ENCODE measurements around the gene SLC20A1.

Gene SLC20A1

DNA sequence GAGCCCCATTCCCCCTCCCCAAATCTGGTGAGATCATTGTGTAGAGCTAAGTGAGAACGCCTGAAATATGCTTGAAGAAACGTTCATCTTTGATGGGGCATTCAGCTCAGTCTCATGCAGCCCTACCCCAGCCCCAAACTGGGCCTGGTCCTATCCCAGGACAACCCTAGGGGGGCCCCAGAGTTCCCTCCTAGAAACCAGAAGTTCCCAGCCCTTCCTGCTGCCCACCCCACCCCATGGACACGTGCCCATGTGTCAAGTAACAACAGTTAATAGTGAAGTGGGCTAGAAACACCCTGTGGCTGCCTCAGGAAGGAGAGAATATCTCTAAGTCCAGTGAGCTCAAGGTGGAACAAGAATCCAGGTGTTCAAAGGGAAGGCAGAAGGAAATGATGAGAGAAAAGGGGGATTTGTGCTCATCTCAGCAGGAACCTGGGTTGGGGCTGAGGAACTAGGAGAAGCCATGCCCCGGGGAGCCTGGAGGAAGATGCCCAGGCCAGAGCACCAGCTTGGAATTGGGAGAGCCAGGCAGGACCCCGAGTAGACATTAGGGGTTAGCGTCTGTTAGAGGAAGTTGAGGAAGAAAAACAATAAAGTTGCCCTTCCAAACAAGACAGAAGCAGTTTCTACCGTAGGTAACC, 20.1 kb upstream of the SLC20A1 start:
- DNase-seq (ENCODE audit: low read depth) = no peak

DNA sequence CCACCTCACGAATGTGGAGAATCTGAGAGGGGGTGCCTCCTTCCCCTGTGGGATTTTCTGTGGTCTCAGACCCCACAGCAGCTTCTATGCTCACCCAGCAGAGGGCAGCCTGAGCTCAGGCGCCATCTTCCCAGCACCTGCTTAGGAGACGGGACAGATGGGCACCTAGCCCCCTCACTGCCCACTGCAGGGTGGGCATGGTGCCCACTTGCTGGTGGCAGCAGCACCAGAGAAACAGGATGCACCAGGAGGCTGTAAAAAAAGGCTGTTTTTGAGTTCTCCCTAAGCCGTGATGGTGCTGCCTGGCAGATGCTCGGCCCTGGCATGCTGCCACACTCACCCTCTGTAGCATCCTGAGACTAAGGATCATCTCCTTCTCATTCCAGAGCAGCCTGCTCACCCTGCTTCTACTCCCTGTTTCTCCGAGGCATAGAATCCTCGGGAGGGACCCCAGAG, 19.1 kb upstream of the SLC20A1 start:
- peak; percentile 39 for DNase-seq (ENCODE audit: low read depth)

DNA sequence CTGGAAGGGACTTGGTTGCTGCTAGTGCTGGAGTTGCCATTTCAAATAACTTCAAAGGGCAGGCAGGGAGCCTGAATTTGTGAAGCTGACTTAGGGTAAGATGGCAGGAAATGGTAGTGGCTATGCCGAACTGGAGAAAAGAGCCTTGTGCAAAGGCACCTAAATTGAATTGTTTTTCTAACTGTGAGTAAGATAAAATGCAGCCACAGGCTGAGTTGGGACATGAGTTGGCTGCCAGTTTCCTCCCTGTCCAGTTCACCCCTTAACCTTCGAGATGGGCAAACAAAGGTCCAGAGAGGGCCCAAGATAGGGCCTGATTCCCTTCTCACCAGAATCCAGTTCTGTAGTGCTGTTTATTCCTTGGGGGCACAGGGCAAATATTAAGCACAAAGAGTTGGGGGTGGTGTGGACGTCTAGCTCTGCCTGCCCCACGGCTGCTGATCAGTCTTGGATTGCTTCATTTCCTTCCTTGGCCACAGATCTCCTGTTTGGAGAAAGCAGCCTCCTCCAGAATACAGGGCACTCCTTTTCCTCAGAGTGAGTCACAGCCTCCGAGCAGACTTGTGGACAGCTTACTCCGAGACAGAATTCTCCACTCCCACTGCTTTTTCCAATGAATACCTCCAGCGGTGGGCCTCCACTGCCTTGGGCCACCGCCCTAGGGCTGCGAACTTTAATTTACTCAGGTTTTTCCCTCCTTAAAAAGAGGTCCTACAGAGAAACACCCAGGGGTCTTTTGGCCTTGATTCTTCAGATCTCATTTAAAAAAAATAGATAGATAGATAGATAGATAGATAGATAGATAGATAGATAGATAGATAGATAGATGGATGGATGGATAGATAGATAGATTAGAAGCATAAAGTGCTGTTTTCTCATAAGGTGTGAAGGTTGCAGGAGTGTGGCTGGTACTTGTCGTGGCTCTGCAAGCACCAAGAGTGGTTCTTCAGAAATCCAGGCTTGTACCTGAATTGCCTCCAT, 18.4 kb upstream of the SLC20A1 start:
- peak; percentile 84 for DNase-seq (ENCODE audit: low read depth)

DNA sequence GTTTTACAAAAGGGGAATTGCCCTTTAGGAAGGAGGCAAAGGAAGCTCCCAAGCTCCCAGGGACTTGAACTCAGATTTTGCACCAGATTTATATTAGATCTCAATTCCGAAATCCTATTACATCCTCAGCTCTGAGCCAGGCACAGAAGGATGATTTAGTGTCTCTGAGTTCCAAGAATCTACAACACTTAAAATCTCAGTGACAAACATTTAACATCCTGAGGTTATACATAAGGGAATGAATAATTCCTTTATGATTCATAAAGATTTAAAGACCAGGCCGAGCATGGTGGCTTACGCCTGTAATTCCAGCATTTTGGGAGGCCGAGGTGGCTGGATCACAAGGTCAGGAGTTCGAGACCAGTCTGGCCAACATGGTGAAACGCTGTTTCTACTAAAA, 16.5 kb upstream of the SLC20A1 start:
- DNase-seq (ENCODE audit: low read depth) = no peak

DNA sequence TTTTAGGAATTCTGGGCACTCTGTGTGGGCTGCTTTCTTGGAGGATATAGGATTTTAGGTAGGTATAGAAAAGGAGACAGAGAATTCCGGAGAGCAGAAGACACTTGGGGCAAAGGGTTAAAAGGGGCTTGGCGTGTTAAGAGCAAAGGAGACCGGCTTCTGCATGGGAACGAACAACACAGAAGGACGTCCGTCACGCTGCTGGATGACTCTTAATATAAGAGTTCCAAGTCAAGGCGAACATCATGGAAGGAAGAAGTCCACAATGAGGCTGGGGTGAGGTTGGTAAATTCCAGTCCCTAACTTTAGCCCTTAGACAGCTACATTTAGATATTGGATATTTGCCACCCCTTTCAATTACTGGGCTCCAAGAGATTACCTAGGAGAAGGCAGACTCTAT, 15.9 kb upstream of the SLC20A1 start:
- DNase-seq (ENCODE audit: low read depth) = no peak

DNA sequence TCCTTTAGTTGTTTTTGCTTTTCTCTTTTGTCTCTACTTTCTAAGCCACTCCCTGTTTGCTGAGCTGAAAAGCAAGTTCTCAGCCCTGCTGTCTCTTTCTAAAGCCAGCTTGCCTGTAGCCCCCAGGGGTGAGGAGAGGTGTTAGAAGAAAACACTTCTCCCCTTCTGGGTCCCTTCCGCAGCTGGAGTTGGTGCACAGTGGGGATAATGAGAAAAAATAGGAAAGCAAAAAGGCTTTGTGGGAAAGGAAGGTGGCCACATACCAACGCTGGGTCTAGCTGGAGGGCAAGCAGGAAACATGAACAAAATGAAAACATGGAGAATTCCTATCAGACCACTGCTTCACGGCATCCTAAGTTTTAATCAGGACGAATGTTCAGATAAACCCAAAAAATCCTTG, 15.5 kb upstream of the SLC20A1 start:
- DNase-seq (ENCODE audit: low read depth) = no peak

DNA sequence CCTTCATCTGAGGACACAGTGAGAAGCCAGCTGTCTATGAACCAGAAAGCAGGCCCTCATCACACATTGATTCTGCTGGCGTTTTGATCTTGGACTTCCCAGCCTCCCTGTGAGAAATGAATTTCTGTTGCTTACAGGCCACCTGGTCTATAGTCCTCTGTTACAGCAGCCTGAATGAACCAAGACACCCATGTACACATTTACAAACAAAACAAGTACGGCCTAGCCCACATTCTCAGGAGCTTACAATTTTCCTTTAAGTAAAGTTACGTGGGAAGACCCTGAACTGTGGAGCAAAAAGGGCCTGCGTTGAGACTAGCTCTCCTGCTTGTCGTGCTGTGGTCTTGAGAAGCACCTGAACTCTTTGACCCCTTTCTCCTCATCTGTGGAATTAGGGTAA, 12.0 kb upstream of the SLC20A1 start:
- no peak for DNase-seq (ENCODE audit: low read depth)

DNA sequence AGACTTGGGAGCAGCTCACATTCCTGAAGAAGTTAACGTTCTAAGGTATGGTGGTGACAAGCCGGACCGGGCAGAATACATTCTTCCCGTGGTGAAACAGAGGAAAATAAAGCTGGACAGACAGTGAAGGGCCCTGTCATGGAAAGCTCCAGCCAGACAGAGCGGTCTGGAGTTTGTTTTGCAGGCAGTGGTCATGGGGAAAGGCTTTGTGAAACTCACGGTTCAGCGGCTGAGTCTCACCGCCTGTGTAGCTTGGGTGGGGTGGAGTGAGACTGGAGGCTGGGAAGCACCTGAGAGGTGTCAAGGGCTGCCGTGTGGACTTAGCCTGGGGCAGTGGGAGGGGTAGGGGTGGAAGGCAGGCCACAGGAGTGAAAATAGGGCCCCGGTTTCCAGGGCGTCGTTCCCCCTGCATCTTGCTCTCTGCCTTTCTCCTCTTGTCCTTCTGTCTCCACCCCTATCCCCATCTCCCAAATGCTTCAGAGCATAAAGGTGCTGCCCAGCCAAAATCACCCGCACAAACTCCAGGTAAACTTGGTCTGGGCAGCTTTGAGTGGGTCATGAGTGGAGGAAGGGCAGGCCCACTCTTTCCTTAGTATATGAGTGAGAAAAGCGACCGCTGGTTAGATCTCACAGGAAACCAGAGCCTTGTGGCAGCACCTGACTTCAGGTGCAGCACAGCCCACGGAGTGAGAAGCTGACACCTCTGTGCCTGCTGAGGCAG, 11.4 kb upstream of the SLC20A1 start:
- DNase-seq (ENCODE audit: low read depth) = no peak

DNA sequence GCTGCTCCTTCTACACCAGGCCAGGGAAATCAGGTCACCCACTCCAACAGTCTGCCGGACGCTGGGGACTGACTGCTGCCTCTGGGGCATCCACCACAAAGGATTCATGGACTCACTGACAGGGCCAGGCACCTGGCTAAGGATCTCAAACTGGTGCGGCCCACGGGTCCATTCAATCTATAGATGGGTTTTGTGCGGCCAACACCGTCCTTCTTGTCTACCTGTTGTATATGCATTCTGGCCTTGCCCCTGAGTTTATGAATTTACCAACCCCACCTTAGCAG, 10.9 kb upstream of the SLC20A1 start:
- no peak for DNase-seq (ENCODE audit: low read depth)

DNA sequence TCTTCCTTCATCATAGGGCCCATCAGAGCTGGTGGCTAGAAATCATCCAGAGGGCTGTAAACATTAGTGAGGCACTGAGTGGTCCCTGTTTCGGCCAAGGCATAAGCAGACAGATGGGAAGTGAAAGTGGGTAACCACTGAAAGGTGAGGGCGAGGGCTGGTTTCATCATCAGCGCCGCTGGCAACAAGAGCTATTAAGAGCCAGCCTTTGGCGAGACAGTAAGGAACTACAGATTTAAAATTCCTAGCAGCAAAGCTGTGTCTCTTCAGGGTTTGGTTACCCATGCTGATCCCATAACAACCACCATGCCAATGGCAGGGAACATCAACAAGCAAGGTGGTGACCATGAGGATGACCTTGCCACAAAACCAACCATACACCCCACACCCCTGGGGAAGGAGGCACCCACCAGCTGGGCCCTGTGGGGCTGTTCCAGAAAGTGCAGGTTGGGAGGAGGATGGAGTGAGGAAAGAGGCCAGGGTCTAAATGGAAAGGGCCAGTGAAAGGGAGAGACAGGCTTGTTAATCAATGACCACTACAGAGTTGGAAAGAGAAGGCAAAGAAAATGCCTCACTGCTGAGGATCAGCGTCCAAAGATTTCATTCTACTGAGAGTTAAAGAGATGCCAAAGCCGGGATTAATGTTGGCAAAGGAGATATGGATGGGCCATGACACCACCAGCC, 9.0 kb upstream of the SLC20A1 start:
- no peak for DNase-seq (ENCODE audit: low read depth)

DNA sequence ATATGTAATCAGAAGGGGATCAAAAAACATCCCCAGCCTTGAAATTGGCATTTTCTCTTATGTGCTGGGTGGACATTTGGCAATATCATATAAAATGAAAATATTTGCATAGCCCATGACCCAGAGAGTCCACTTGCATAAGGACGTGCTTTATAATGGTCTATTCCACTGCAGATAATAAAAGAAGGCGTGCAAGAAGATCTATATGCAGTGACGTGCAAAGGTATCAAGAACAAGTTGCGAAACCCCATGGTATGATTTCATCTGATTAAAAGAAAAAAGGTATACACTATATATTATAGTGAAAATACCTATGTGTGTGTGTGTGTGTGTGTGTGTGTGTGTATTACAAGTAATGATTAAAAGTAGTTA, 8.5 kb upstream of the SLC20A1 start:
- DNase-seq (ENCODE audit: low read depth) = no peak

DNA sequence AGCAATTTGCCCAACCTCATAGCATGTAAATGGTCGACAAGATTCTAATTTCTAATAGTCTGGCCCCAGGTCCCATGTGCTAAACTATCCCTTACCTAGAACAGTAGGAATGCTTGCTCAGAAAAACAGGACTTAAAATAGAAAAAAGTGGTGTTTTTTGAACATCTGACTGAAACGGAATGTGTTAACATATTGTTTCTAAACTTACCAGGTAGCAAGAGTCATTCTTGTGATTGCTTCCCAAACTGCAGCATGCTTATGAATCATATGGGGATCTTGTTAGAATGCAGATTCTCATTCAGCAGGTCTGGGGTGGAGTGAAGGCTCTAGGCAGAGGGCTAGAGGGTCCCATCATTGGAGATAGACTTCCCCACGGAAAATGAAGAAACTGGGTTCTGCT, 5.8 kb upstream of the SLC20A1 start:
- no peak for DNase-seq (ENCODE audit: low read depth)

DNA sequence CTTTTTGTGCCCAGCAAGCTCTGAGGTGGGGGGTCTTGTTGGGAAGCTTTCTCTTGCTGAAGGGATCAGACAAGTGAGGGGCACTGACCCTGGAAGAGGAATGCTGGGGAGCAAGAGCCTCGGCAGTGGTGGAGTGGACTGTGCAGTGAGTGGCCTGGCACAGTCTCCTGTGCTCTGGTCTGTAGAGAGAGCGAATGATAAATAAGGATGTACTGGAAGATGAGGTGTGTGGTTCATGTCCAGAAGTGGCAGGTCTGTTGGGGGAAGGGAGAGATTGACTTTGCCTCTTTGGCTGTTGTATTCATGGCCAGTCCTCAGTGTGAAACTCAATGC, 5.3 kb upstream of the SLC20A1 start:
- DNase-seq (ENCODE audit: low read depth) = no peak

DNA sequence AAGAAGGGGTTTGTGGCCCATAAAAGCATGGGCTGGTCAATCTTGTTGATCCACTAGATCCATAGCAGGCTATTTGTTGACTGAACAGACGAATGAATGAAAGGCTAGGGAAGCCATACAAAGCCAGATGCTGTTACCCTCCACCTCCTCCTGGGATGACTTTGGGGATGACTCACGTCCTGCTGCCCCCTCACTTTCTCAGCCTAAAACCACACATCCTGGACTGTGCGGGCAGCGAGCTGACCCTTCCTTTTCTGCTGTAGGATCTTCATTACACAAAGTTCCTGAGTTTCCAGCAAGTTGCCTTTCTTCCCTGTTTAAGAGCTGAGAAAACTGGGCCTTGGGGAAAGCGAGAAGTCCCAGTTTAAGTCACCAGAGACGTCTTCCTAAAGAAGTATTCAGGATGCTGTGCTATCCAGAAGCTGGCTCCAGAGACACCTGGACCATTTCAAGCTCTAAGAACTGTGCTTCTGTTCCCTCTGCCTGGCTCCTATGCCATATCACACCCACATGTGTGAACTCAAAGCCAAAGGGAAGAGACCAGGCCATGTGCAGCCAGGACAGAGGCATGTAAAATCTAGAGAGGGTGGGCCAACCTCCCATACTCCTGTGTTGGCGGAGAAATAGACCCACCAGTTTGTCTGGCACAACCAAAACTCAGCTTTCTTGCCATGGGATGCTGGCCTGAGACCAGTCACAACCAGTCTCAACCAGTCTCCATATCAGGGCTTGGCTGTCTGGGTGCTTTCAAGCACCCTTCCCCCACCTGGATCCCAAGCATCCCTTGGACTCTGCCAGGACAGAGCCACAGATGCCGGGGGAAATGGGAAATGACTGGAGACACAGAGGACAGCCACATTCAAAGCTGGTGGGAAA, 4.7 kb upstream of the SLC20A1 start:
- DNase-seq (ENCODE audit: low read depth) = peak; percentile 53

DNA sequence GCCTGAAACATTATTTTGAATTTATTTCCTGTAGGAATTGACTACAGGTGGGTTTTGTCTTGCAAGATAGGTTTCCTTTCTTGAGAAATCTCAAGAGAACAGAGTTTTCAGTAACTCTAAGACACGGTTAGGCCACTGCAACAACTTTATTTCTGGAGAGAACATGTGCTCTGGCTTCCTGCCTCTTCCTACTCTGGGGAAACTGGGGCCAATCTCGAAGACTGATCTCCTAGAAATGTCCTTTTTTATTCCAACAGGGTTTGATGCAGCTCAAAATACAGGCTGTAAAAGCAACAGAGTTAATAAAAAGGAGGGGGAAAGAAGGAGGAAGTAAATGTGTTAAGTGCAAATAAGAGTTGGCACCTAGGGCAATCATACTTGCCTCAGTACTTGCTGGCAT, 4.0 kb upstream of the SLC20A1 start:
- DNase-seq (ENCODE audit: low read depth) = no peak

DNA sequence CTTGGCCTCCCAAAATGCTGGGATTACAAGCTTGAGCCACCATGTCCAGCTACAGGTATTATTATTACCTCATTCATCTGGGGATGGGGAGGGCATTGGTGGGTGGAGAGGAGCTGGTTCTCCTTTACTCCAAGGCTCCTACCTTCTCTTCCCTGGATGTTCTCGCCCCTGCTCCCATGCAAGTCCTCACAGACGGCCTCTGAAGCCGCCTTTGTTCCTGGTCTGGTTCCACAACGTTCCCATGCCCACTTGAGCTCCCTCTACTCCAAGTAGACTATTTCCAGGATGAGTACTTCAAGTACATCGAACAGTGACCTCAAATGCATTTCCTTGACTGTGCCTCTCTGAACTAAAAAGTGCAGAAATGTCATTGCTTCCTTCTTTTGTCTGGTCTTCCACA, 3.2 kb upstream of the SLC20A1 start:
- DNase-seq (ENCODE audit: low read depth) = no peak

DNA sequence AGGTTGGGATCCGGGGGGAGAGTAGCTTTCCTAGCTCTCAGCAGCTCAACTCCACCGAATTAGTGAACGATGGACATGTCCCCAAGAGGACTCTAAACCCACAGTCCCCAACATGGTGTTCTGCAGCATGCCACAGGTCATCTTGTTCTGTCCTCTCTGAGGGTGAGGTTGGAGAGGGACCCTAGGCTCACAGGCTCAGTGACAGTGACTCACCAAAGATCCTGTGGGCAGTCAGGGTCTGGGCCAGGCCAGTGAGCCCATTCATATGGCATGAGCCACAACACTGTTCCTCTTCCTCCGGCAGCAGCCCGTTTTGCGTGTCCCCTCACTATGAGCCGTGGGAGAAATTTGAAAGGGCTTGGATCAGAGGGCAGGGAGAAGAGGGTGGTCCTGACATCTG, 2.8 kb upstream of the SLC20A1 start:
- no peak for DNase-seq (ENCODE audit: low read depth)

DNA sequence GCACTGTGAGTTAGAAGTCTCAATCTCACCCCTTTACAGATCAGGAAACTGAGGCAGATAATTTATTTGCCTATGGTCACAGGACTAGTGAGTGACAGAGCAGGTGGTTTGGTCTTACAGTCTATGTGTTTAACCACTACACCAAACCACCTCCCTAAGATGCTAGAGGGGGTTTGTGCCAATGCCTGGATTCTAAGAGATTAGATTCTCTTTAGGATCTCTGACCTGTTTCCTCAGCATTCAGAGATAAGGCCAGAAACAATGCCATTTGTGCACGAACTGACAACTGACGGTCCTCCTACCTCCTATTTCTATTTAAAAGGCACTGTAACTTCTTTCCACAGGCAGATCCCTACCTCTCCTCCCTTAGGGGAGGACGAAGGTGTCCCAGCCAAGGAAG, 2.3 kb upstream of the SLC20A1 start:
- no peak for DNase-seq (ENCODE audit: low read depth)

DNA sequence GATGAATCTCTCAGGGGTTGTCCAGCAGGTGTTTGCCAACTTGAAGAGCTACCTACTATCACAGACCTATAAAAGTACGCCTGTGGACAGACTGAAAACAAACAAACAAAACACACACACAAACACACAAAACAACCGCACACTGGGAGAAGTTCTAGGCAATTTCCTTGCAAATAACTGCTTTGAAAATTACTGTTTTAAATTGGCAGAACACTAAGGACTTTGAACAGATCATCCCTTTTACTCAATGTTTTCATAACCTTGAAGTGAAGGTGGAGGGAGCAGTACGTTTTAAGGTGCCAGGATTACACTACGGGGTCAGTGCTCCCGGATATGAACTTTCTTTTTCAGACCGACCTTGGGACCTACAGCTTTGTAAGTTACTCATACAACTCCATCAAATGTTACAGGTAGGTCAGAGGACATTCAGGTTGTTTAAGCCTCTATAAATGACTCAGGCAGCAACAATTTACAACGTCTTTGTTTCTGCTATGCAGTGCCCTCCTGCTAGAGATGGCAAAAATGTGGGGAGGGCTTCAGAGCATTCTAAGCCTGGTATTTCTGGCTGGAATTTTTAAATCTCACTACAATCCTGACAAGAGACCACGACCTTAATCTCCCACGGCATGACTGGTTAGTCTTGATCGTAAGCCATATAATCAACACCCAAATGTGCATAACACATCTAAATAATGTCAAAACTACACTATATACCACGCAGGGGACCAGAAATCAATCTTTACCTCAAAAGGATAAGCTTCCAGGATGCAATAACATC, 1.4 kb upstream of the SLC20A1 start:
- DNase-seq (ENCODE audit: low read depth) = no peak

DNA sequence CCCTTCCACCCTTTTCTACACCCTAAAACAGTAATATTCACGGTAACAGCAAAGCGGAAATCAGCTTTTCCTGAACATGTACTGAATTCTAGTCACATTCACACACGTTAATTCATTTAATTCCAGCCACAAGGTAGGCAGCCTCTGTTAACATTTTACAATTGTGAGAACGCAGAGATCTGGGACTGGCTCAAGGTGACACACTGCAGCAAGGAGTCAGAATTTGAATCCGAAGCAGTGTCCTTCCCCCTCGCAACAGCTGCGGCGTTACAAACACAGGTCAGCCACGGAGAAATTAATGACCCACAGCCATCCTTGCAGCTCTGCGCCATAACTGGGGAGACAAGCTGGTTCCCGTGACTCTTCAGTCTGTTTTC, 818 bp upstream of the SLC20A1 start:
- no peak for DNase-seq (ENCODE audit: low read depth)

Measured in GM04504 (cell line).